Neuron (in vitro differentiated cells): ENCODE results near the gene ORAI1.
"Not testable (repeated sequence)": the region's sequence is repeated elsewhere in the genome, so short reads cannot be mapped to it uniquely, and the experiment has no call there.

Experiments
- H2AFZ ChIP-seq: one replicate; pipeline ENCODE4 v1.6.1; 2013; ENCODE audit warnings: low read depth, mild to moderate bottlenecking, inconsistent platforms, low read length, moderate library complexity
- H3K27me3 ChIP-seq: one replicate; pipeline ENCODE4 v1.6.1; 2013; ENCODE audit warnings: low read length; ENCODE audit not compliant: insufficient read depth
- H3K36me3 ChIP-seq: one replicate; pipeline ENCODE4 v1.6.1; 2013; ENCODE audit warnings: low read length; ENCODE audit not compliant: insufficient read depth
- H3K4me1 ChIP-seq: one replicate; pipeline ENCODE4 v1.6.1; 2013; ENCODE audit warnings: low read length; ENCODE audit not compliant: insufficient read depth
- H3K4me3 ChIP-seq: 2 replicates; pipeline ENCODE4 v1.5.1; 2013; ENCODE audit warnings: mild to moderate bottlenecking, low read length, moderate library complexity
- H3K9me3 ChIP-seq: one replicate; pipeline ENCODE4 v1.6.1; 2013; ENCODE audit warnings: low read length

Gene ORAI1

DNA sequence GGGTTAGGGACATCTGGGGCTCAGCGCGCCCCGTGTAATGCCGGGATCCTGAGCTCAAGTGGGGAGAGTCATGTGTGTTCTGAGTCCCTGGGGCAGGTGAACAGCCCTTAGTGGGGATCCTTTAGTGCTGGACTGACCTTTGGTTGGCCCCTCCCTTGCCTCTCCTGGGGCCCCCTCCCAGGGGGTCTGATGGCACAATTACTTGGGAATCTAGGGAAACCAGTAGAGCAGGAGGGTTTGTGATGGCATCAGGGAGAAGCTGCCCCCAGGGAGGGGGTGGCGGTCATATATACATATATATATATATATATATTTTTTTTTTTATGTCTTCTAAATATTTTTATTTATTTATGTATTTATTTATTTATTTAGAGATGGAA lies 43.2 kb downstream of the ORAI1 start, which contains the start of gene MORN3:
Gene MORN3, minus strand, starts transcription at position 134 of the 380 bp plus-strand sequence. CDS start 171 bp downstream, outside the sequence.
- H3K4me1 ChIP-seq, result no peaks in the 10 kb centered on the region
- no peaks in the 10 kb centered on the region for H3K9me3 ChIP-seq
- no peaks in the 10 kb centered on the region for H3K27me3 ChIP-seq
- H3K4me3 ChIP-seq, result no peak within 1 kb of the TSS
- no peaks in the 10 kb centered on the region for H3K36me3 ChIP-seq
- no peak within 1 kb of the TSS for H2AFZ ChIP-seq

DNA sequence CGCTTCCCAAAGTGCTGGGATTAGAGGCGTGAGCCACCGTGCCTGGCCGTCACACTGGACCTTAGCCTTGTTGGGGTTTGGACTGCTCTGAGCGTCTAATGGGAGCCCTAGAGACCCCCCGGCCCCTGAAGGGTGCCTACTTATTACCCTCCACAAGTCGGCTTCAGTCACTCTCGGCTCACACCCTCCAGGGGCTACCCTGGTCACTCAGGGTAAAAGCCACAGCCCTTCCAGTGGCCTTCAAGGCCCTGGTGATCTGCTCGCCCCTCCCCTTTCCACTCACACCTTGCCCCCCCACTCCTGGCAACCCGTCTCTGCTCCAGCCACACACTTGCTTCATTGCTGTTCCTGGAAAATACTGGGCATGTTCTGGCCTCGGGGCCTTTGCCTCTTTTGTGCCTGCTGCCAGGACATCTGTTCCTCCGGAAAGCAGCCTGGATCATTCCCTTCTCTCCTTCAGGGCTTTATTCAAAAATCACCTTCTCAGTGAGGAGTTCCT lies 46.7 kb downstream of the ORAI1 start:
- no peaks in the 10 kb centered on the region for H3K27me3 ChIP-seq
- H3K36me3 ChIP-seq, result no peaks in the 10 kb centered on the region
- no peak overlapping the region for H3K4me3 ChIP-seq
- H3K9me3 ChIP-seq, result no peaks in the 10 kb centered on the region
- H3K4me1 ChIP-seq, result no peaks in the 10 kb centered on the region
- no peak overlapping the region for H2AFZ ChIP-seq

GRCh38 chr12:121676190-121676589 lies 49.9 kb downstream of the ORAI1 start:
- H3K9me3 ChIP-seq, result no peaks in the 10 kb centered on the region
- H3K4me1 ChIP-seq, result no peaks in the 10 kb centered on the region
- no peaks in the 10 kb centered on the region for H3K27me3 ChIP-seq
- no peak overlapping the region for H3K4me3 ChIP-seq
- no peaks in the 10 kb centered on the region for H3K36me3 ChIP-seq
- H2AFZ ChIP-seq, result no peak overlapping the region

DNA sequence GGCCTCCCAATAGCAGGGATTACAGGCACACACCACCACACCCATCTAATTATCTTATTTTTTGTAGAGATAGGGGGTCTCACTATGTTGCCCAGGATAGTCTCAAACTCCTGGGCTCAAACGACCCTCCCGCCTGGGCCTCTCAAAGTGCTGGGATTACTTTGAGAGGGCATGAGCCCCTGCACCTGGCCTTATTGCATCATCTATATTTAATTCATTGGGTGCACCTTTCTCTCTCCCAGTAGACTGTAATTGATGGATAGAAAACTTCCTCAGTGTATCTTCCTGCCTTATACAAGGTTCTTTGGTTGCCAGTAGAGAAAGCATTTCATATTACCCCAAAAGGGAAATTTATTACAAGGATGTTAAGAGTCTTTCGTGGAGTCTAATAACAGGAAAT lies 52.0 kb downstream of the ORAI1 start:
- H3K36me3 ChIP-seq, result no peaks in the 10 kb centered on the region
- H3K4me1 ChIP-seq, result no peaks in the 10 kb centered on the region
- H3K4me3 ChIP-seq, result no peak overlapping the region
- H3K9me3 ChIP-seq, result no peaks in the 10 kb centered on the region
- H2AFZ ChIP-seq, result no peak overlapping the region
- no peaks in the 10 kb centered on the region for H3K27me3 ChIP-seq

DNA sequence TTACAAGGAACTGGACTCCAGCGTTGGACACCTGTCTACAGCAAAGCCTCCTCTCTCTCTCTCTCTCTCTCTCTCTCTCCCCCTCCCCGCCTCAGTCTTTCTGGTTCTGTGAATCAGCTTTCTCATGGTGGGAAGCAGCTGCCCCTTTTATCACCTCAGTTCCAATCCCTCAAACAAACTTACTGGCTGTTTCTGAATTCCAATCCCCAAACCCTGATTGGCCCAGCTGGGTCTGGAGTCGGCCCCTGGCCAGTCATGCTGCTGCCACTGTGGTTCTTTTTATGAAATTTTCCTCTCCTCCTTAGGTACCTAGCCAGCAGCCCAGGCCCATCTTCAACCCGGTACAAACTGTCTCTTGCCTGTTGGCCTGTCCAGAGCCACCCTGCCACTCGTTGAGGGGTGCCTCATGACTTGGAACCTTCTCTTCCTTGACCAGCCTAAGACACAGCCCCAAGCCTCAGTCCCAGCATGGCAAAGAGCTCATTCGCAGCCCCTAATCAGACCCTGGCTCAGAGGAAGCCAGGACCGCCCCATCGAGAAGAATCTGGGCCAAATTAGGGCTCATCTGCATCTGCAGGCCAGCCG lies 52.5 kb downstream of the ORAI1 start:
- no peaks in the 10 kb centered on the region for H3K9me3 ChIP-seq
- no peaks in the 10 kb centered on the region for H3K4me1 ChIP-seq
- H3K4me3 ChIP-seq, result no peak overlapping the region
- no peaks in the 10 kb centered on the region for H3K36me3 ChIP-seq
- no peaks in the 10 kb centered on the region for H3K27me3 ChIP-seq
- H2AFZ ChIP-seq, result no peak overlapping the region

GRCh38 chr12:121679661-121680197 lies 53.4 kb downstream of the ORAI1 start:
- not testable (repeated sequence) for H3K4me3 ChIP-seq, H3K27me3 ChIP-seq, H3K4me1 ChIP-seq, H3K36me3 ChIP-seq, H3K9me3 ChIP-seq, H2AFZ ChIP-seq

- Histone ChIP-seq H3K9me3 (no peaks in the 10 kb centered on the region), H3K27me3 (no peaks in the 10 kb centered on the region), H3K4me3 (no peak overlapping the region), H3K36me3 (no peaks in the 10 kb centered on the region), H3K4me1 (peaks cover 6% of the 10 kb centered on the region), H2AFZ (no peak overlapping the region)
Measured at GRCh38 chr12:121688966-121689365, 62.6 kb downstream of the ORAI1 start.

GRCh38 chr12:121689430-121689829 lies 63.1 kb downstream of the ORAI1 start:
- no peaks in the 10 kb centered on the region for H3K27me3 ChIP-seq
- no peak overlapping the region for H2AFZ ChIP-seq
- H3K36me3 ChIP-seq, result no peaks in the 10 kb centered on the region
- no peaks in the 10 kb centered on the region for H3K9me3 ChIP-seq
- H3K4me3 ChIP-seq, result no peak overlapping the region
- H3K4me1 ChIP-seq, result peaks cover 6% of the 10 kb centered on the region
